Esophagus muscularis mucosa (tissue), 4 donors: ENCODE results near the gene PPCS. TPM values are rescaled to one million over a fixed set of nuclear protein-coding genes. Genes with fewer than 3 reads are reported as not detected.
A peak's percentile ranks its signal among the peaks of the same experiment; 100 is the strongest.

Source experiments
- DNase-seq: peaks from one replicate; pipeline ENCODE4 v3.0.0-alpha.2; 2017; ENCODE audit errors: extremely low spot score
- H3K27ac ChIP-seq, 4 donors: fragments of 200-600 bp; sonication (generic); replicated peaks in 1 of 4; 1 replicate in 3 of 4; 2 replicates in 1 of 4; pipeline ENCODE4 v1.5.1; 2016 to 2019; ENCODE audit warnings: mild to moderate bottlenecking in 1 of 4
- H3K27me3 ChIP-seq, 4 donors: fragments of 200-600 bp; sonication (generic); one replicate each; pipeline versions ENCODE4 v1.5.1 to v1.6.0; 2016 to 2019
- H3K36me3 ChIP-seq, 4 donors: fragments of 200-600 bp; sonication (generic); one replicate each; pipeline ENCODE4 v1.5.1; 2016 to 2019
- H3K4me1 ChIP-seq, 4 donors: fragments of 200-600 bp; sonication (generic); one replicate each; pipeline ENCODE4 v1.5.1; 2016 to 2019
- H3K4me3 ChIP-seq, 4 donors: fragments of 200-600 bp; sonication (generic); 1 replicate in 2 of 4; 2 replicates in 2 of 4; pipeline ENCODE4 v1.5.1; 2016 to 2019; ENCODE audit warnings: mild to moderate bottlenecking in 4 of 4, moderate library complexity in 1 of 4
- H3K9me3 ChIP-seq, 4 donors: fragments of 200-600 bp; sonication (generic); 1 replicate in 3 of 4; 2 replicates in 1 of 4; pipeline ENCODE4 v1.5.1; 2016 to 2019
- CTCF ChIP-seq, 3 experiments: fragments of 200-600 bp in 2 of 3; fragments of 450-650 bp in 1 of 3; sonication (generic) in 2 of 3; IDR thresholded peaks; one replicate each; pipeline ENCODE4 v1.5.1; 2017 to 2019; ENCODE audit warnings: antibody characterized with exemption in 3 of 3, mild to moderate bottlenecking in 2 of 3, moderate library complexity in 1 of 3
- EP300 ChIP-seq: sonication (generic); formaldehyde crosslinking; IDR thresholded peaks from one replicate; pipeline ENCODE4 v1.6.1; 2017; ENCODE audit warnings: antibody characterized with exemption
- POLR2A ChIP-seq: fragments of 450-650 bp; IDR thresholded peaks from one replicate; pipeline ENCODE4 v1.6.1; 2017; ENCODE audit warnings: antibody characterized with exemption, moderate library complexity, mild to moderate bottlenecking, low read depth
- POLR2AphosphoS5 ChIP-seq, 2 donors: sonication (generic); formaldehyde crosslinking; IDR thresholded peaks; one replicate each; pipeline ENCODE4 v1.6.1; 2017; ENCODE audit warnings: antibody characterized with exemption in 2 of 2
- WGBS: methylation state at CpG from one replicate; pipeline ENCODE4 v1.1.5; 2018; 5-methylcytosine and 5-hydroxymethylcytosine counted together
- intact Hi-C: fragments of 100-400 bp; cut with DNase I; formaldehyde crosslinking; loops from one replicate; pipeline ENCODE4 v1.15.1; 2023
- total RNA-seq, 4 donors: library from RNA; depleted of rRNA; stranded (reverse); fragments of >200 nt; gene quantifications; one replicate each; pipeline versions ENCODE4 v1.1.0 to v1.2.1, GENCODE V29; 2016

The PPCS gene
- total RNA-seq, 4 donors from 2014 or later: 59.1 to 105 (median 90.6) TPM

- H3K27ac ChIP-seq: peak overlapping the region; percentile 86 to 93 (median 90)
- no peak for DNase-seq
- intact Hi-C loops: loop anchor here (5.0 to 10.0 kb wide), 3 partner anchors 74 to 282 kb away; partner anchors contain the start of genes FOXJ3 and RIMKLA
- H3K36me3 ChIP-seq: peaks cover 0 to 31% (median 25%) of the 10 kb centered on the region in 4 donors
- no peak for TF ChIP-seq POLR2A
- TF ChIP-seq EP300: no peak
- TF ChIP-seq POLR2AphosphoS5 (IDR thresholded peaks at IDR 0.05): no peak
- TF ChIP-seq CTCF (IDR thresholded peaks at IDR 0.05): no peak
- no peaks in the 10 kb centered on the region for H3K9me3 ChIP-seq
- H3K4me1 ChIP-seq: peaks cover 14 to 25% (median 24%) of the 10 kb centered on the region in 4 donors
- WGBS: 7% methylated on average over 5 of the region's 23 CpGs
- H3K27me3 ChIP-seq: no peaks in the 10 kb centered on the region
- peak overlapping the region; percentile 73 to 95 (median 88) for H3K4me3 ChIP-seq
Measured at GRCh38 chr1:42456754-42457089, 379 bp downstream of the PPCS start.

- WGBS: 85% methylated on average over 2 of the region's 2 CpGs
- Histone ChIP-seq H3K27ac (no peak overlapping the region), H3K36me3 (peaks cover 0 to 31% (median 25%) of the 10 kb centered on the region in 4 donors), H3K4me1 (peaks cover 27 to 36% (median 32%) of the 10 kb centered on the region in 4 donors), H3K27me3 (no peaks in the 10 kb centered on the region), H3K4me3 (no peak overlapping the region), H3K9me3 (no peaks in the 10 kb centered on the region)
- no peak for DNase-seq
- intact Hi-C loops: loop anchor here (10.0 kb wide), 1 partner anchor 224 kb away; the partner anchor contains the start of gene YBX1
- TF ChIP-seq EP300 (no peak), POLR2A (no peak), CTCF (IDR thresholded peaks at IDR 0.05) (no peak), POLR2AphosphoS5 (IDR thresholded peaks at IDR 0.05) (no peak)
Measured at GRCh38 chr1:42461196-42461595, 4.9 kb downstream of the PPCS start.

GRCh38 chr1:42462828-42463763 is 6.8 kb downstream of the PPCS start, which contains the start of gene CCDC30:
Gene CCDC30, plus strand, starts transcription at chr1:42463286. Its CDS starts 17,266 bp downstream, at chr1:42480552.
- Histone ChIP-seq H3K4me1 (peaks cover 14 to 22% (median 18%) of the 10 kb centered on the region in 4 donors), H3K9me3 (no peaks in the 10 kb centered on the region), H3K27ac (peak within 1 kb of the TSS; percentile 13 to 69 (median 32)), H3K27me3 (no peaks in the 10 kb centered on the region), H3K4me3 (peak within 1 kb of the TSS; percentile 68 to 82 (median 78)), H3K36me3 (peaks cover 0 to 28% (median 25%) of the 10 kb centered on the region in 4 donors)
- WGBS: under 1% methylated on average over 46 of the region's 59 CpGs
- intact Hi-C loops: loop anchor here (10.0 kb wide), 1 partner anchor 222 kb away; the partner anchor contains the start of gene YBX1
- TF ChIP-seq EP300 (no peak), POLR2AphosphoS5 (IDR thresholded peaks at IDR 0.05) (peak; percentile 57 to 74)
- peak; percentile 99 for DNase-seq

GRCh38 chr1:42463921-42464320 is 7.6 kb downstream of the PPCS start:
- Histone ChIP-seq H3K9me3 (no peaks in the 10 kb centered on the region), H3K36me3 (peaks cover 0 to 21% (median 19%) of the 10 kb centered on the region in 4 donors), H3K4me3 (peak overlapping the region; percentile 68 to 82 (median 78)), H3K27me3 (no peaks in the 10 kb centered on the region), H3K27ac (peak overlapping the region in 1 of 4 donors; percentile 69), H3K4me1 (peaks cover 13 to 20% (median 17%) of the 10 kb centered on the region in 4 donors)
- DNase-seq: no peak
- intact Hi-C loops: loop anchor here (10.0 kb wide), 1 partner anchor 221 kb away; the partner anchor contains the start of gene YBX1
- TF ChIP-seq POLR2AphosphoS5 (IDR thresholded peaks at IDR 0.05): no peak
- TF ChIP-seq EP300: no peak
- no peak for TF ChIP-seq CTCF (IDR thresholded peaks at IDR 0.05)
- TF ChIP-seq POLR2A: no peak
- WGBS: 62% methylated on average over 3 of the region's 3 CpGs

GRCh38 chr1:42466030-42466429 is 9.7 kb downstream of the PPCS start:
- H3K27me3 ChIP-seq: no peaks in the 10 kb centered on the region
- intact Hi-C loops: loop anchor here (10.0 kb wide), 1 partner anchor 219 kb away; the partner anchor contains the start of gene YBX1
- H3K27ac ChIP-seq: no peak overlapping the region
- TF ChIP-seq CTCF (IDR thresholded peaks at IDR 0.05) (no peak), POLR2AphosphoS5 (IDR thresholded peaks at IDR 0.05) (no peak), EP300 (no peak), POLR2A (no peak)
- peaks cover 13 to 20% (median 17%) of the 10 kb centered on the region in 4 donors for H3K4me1 ChIP-seq
- H3K36me3 ChIP-seq: peaks cover 0 to 3% (median 0%) of the 10 kb centered on the region in 4 donors
- no peak for DNase-seq
- H3K4me3 ChIP-seq: no peak overlapping the region
- H3K9me3 ChIP-seq: no peaks in the 10 kb centered on the region
- 91% methylated on average over 2 of the region's 2 CpGs for WGBS
